GM13976 (cell line): ENCODE data around the gene COL8A2.
A peak's percentile ranks its signal among the peaks of the same experiment; 100 is the strongest.

ENCODE experiments used
- DNase-seq: peaks from one replicate; pipeline ENCODE4 v3.0.0; 2012; ENCODE audit warnings: low spot score
- CTCF ChIP-seq: IDR thresholded peaks from 2 replicates; pipeline ENCODE4 v1.5.1; 2012; ENCODE audit warnings: borderline replicate concordance, mild to moderate bottlenecking; ENCODE audit not compliant: insufficient read depth; ENCODE audit errors: extremely low read depth, missing control alignments, control extremely low read depth
- in situ Hi-C: fragments of 300-500 bp; cut with MboI; formaldehyde crosslinking; loops from one replicate; pipeline ENCODE4 v1.12.0; 2022; ENCODE audit warnings: low sequenced_read_pairs, mixed read lengths, inconsistent platforms; ENCODE audit not compliant: unreplicated experiment

Gene COL8A2

GRCh38 chr1:36153476-36153875 lies 28.5 kb upstream of the COL8A2 start:
- TF ChIP-seq CTCF, result no peak
- no peak for DNase-seq
- in situ Hi-C loops, result no loop called here

GRCh38 chr1:36151845-36152203 lies 26.8 kb upstream of the COL8A2 start:
- no peak for TF ChIP-seq CTCF
- no peak for DNase-seq
- in situ Hi-C loops, result no loop called here

GRCh38 chr1:36151134-36151844 lies 26.3 kb upstream of the COL8A2 start:
- no peak for DNase-seq
- no peak for TF ChIP-seq CTCF
- in situ Hi-C loops, result no loop called here

- TF ChIP-seq CTCF, result no peak
- in situ Hi-C loops, result no loop called here
- peak; percentile 85 for DNase-seq
Observed at GRCh38 chr1:36150296-36151133, 25.5 kb upstream of the COL8A2 start.

- in situ Hi-C loops, result no loop called here
- TF ChIP-seq CTCF, result no peak
- no peak for DNase-seq
Observed at GRCh38 chr1:36149973-36150295, 24.9 kb upstream of the COL8A2 start.

GRCh38 chr1:36149237-36149972 lies 24.4 kb upstream of the COL8A2 start, which contains the start of gene TRAPPC3:
TRAPPC3 (minus strand) TSS chr1:36149486; CDS start chr1:36149378, 108 bp downstream.
- TF ChIP-seq CTCF, result peak; percentile 99
- in situ Hi-C loops, result no loop called here

More at GRCh38 chr1:36149237-36149972, 24.4 kb upstream of the COL8A2 start, which contains the start of gene TRAPPC3:
- DNase-seq, result peak; percentile 98
